H1 (cell line): ENCODE measurements around the gene CELF5. TPM values are rescaled to one million over a fixed set of nuclear protein-coding genes. Genes with fewer than 3 reads are reported as not detected.

Source experiments
- CTCF ChIA-PET: fragments of 300-600 bp; sonication (Branson Sonifier 250); formaldehyde crosslinking; loops from one replicate; lab custom pipeline; 2021; ENCODE audit not compliant: partially characterized antibody; lab: Charles Lee
- POLR2A ChIA-PET: fragments of 300-600 bp; sonication (Branson Sonifier 250); formaldehyde crosslinking; loops from one replicate; lab custom pipeline; 2021; ENCODE audit warnings: inconsistent platforms; ENCODE audit not compliant: partially characterized antibody; lab: Charles Lee
- DNase-seq, 2 experiments: peaks; one replicate each; pipeline versions ENCODE4 v3.0.0 to v3.0.0-alpha.2; 2010 to 2022; ENCODE audit warnings: low spot score in 2 of 2, low read depth in 1 of 2, mixed read lengths in 1 of 2
- FAIRE-seq: peaks from 2 replicates; lab custom pipeline; 2011; peaks lifted over from hg19 to GRCh38; lab: Jason Lieb, UNC
- H2AFZ ChIP-seq: 2 replicates; pipeline ENCODE4 v1.8.1; 2012; ENCODE audit warnings: low read length, inconsistent platforms
- H2AK5ac ChIP-seq: 2 replicates; pipeline ENCODE4 v1.6.1; 2013; ENCODE audit warnings: low read depth, low read length
- H2BK120ac ChIP-seq: replicated peaks from 2 replicates; pipeline ENCODE3; 2013; ENCODE audit warnings: low read depth, low read length, inconsistent platforms
- H2BK12ac ChIP-seq: 2 replicates; pipeline ENCODE4 v1.6.1; 2013; ENCODE audit warnings: low read depth, low read length
- H2BK15ac ChIP-seq: 2 replicates; pipeline ENCODE4 v1.6.1; 2013; ENCODE audit warnings: low read length
- H2BK20ac ChIP-seq: 2 replicates; pipeline ENCODE4 v1.6.1; 2013; ENCODE audit warnings: low read length
- H2BK5ac ChIP-seq: 2 replicates; pipeline ENCODE4 v1.6.1; 2013; ENCODE audit warnings: low read depth, low read length
- H3K14ac ChIP-seq: 2 replicates; pipeline ENCODE4 v1.6.1; 2013; ENCODE audit warnings: inconsistent platforms; ENCODE audit not compliant: insufficient read length
- H3K18ac ChIP-seq: 2 replicates; pipeline ENCODE4 v1.6.1; 2013; ENCODE audit warnings: low read length; ENCODE audit errors: extremely low read depth
- H3K23ac ChIP-seq: 2 replicates; pipeline ENCODE4 v1.6.1; 2013; ENCODE audit warnings: inconsistent platforms; ENCODE audit not compliant: insufficient read length
- H3K23me2 ChIP-seq: 2 replicates; pipeline ENCODE4 v1.6.1; 2013; ENCODE audit warnings: low read depth, low read length
- H3K27ac ChIP-seq: 2 replicates; pipeline ENCODE4 v1.6.1; 2011; ENCODE audit warnings: low read depth, low read length, inconsistent platforms
- H3K27me3 ChIP-seq, 4 experiments: replicated peaks in 1 of 4; 1 replicate in 1 of 4; 2 replicates in 3 of 4; pipeline versions ENCODE4 v1.6.1 to v1.8.1; 2011 to 2013; ENCODE audit warnings: low read length in 3 of 4, mild to moderate bottlenecking in 3 of 4, inconsistent platforms in 2 of 4, mixed read lengths in 2 of 4, moderate library complexity in 1 of 4; ENCODE audit not compliant: control insufficient read depth in 3 of 4, insufficient read depth in 3 of 4; ENCODE audit errors: extremely low read depth in 1 of 4
- H3K36me3 ChIP-seq, 4 experiments: 2 replicates each; pipeline versions ENCODE4 v1.6.1 to v1.8.1; 2011 to 2013; ENCODE audit warnings: mild to moderate bottlenecking in 4 of 4, low read length in 3 of 4, moderate library complexity in 2 of 4, control low read depth in 1 of 4, inconsistent platforms in 1 of 4; ENCODE audit not compliant: insufficient read depth in 4 of 4, control insufficient read depth in 2 of 4
- H3K4ac ChIP-seq: replicated peaks from 2 replicates; pipeline ENCODE3; 2013; ENCODE audit warnings: low read length, low read depth, mixed read lengths, inconsistent platforms; ENCODE audit not compliant: insufficient read length
- H3K4me1 ChIP-seq, 4 experiments: replicated peaks in 1 of 4; 1 replicate in 1 of 4; 2 replicates in 3 of 4; pipeline versions ENCODE4 v1.6.1 to v1.8.1; 2011 to 2013; ENCODE audit warnings: low read length in 3 of 4, inconsistent platforms in 2 of 4, mixed read lengths in 1 of 4; ENCODE audit not compliant: insufficient read depth in 4 of 4, control insufficient read depth in 3 of 4
- H3K4me2 ChIP-seq, 2 experiments: 2 replicates each; pipeline versions ENCODE4 v1.6.1 to v1.8.1; 2011 to 2013; ENCODE audit warnings: low read depth in 2 of 2, low read length in 2 of 2, control low read depth in 1 of 2, inconsistent platforms in 1 of 2, mild to moderate bottlenecking in 1 of 2; ENCODE audit not compliant: insufficient read depth in 1 of 2
- H3K4me3 ChIP-seq, 4 experiments: fragments of 200-600, 300-600 bp in 1 of 4; sonication (generic), shearing (Covaris generic), sonication (Bioruptor Twin) in 1 of 4; 2 replicates each; pipeline versions ENCODE4 v1.5.1 to v1.8.1; 2011 to 2016; ENCODE audit warnings: low read length in 4 of 4, low read depth in 3 of 4, control low read depth in 2 of 4, inconsistent platforms in 2 of 4, mild to moderate bottlenecking in 2 of 4, mixed read lengths in 1 of 4, moderate library complexity in 1 of 4; ENCODE audit not compliant: insufficient read depth in 2 of 4; ENCODE audit errors: extremely low read depth in 1 of 4
- H3K56ac ChIP-seq: replicated peaks from 2 replicates; pipeline ENCODE3; 2013; ENCODE audit warnings: low read depth, mild to moderate bottlenecking, mixed read lengths, low read length, inconsistent platforms; ENCODE audit not compliant: insufficient read length
- H3K79me1 ChIP-seq: 2 replicates; pipeline ENCODE4 v1.6.1; 2013; ENCODE audit warnings: low read depth, low read length, control low read depth
- H3K79me2 ChIP-seq, 2 experiments: 2 replicates each; pipeline versions ENCODE4 v1.6.1 to v1.8.1; 2012 to 2013; ENCODE audit warnings: low read length in 2 of 2, mild to moderate bottlenecking in 2 of 2, inconsistent platforms in 1 of 2; ENCODE audit not compliant: insufficient read depth in 2 of 2, control insufficient read depth in 1 of 2
- H3K9ac ChIP-seq, 4 experiments: replicated peaks in 1 of 4; 1 replicate in 1 of 4; 2 replicates in 3 of 4; pipeline versions ENCODE4 v1.6.1 to v1.8.1; 2011 to 2013; ENCODE audit warnings: low read depth in 3 of 4, low read length in 3 of 4, control low read depth in 2 of 4, mild to moderate bottlenecking in 2 of 4, moderate library complexity in 2 of 4, inconsistent platforms in 1 of 4; ENCODE audit errors: extremely low read depth in 1 of 4
- H3K9me3 ChIP-seq, 2 experiments: 2 replicates each; pipeline versions ENCODE4 v1.6.1 to v1.8.1; 2012 to 2013; ENCODE audit warnings: mild to moderate bottlenecking in 2 of 2, moderate library complexity in 2 of 2, control low read depth in 1 of 2, inconsistent platforms in 1 of 2, low read depth in 1 of 2, low read length in 1 of 2, mixed read lengths in 1 of 2; ENCODE audit not compliant: insufficient read depth in 2 of 2
- H4K20me1 ChIP-seq, 2 experiments: replicated peaks in 1 of 2; 2 replicates each; pipeline versions ENCODE3 to v1.8.1; 2011 to 2013; ENCODE audit warnings: inconsistent platforms in 2 of 2, low read length in 2 of 2, mild to moderate bottlenecking in 1 of 2; ENCODE audit not compliant: insufficient read depth in 2 of 2, control insufficient read depth in 1 of 2
- H4K5ac ChIP-seq: 2 replicates; pipeline ENCODE4 v1.6.1; 2013; ENCODE audit warnings: low read length, low read depth, mixed read lengths, inconsistent platforms; ENCODE audit not compliant: insufficient read length
- H4K8ac ChIP-seq: 2 replicates; pipeline ENCODE4 v1.8.0; 2013; ENCODE audit warnings: mild to moderate bottlenecking, moderate library complexity, low read length, inconsistent platforms; ENCODE audit not compliant: insufficient read depth; ENCODE audit errors: extremely low read depth
- H4K91ac ChIP-seq: replicated peaks from 2 replicates; pipeline ENCODE3; 2013; ENCODE audit warnings: low read length, mixed read lengths, inconsistent platforms; ENCODE audit not compliant: insufficient read length
- CREB1 ChIP-seq: IDR thresholded peaks from 2 replicates; pipeline ENCODE4 v1.6.1; 2012; ENCODE audit warnings: inconsistent platforms
- EGR1 ChIP-seq: IDR thresholded peaks from 2 replicates; pipeline ENCODE4 v1.6.1; 2011; ENCODE audit warnings: low read depth, low read length, borderline replicate concordance
- JUND ChIP-seq: IDR thresholded peaks from 2 replicates; pipeline ENCODE4 v1.6.1; 2011; ENCODE audit warnings: mild to moderate bottlenecking, improper control_type of control experiment, low read length
- NRF1 ChIP-seq: IDR thresholded peaks from 2 replicates; pipeline ENCODE4 v1.6.1; 2011; ENCODE audit warnings: mild to moderate bottlenecking, low read depth, low read length, improper control_type of control experiment
- POU5F1 ChIP-seq: IDR thresholded peaks from 2 replicates; pipeline ENCODE4 v1.6.1; 2011; ENCODE audit warnings: low read depth, mild to moderate bottlenecking, low read length, moderate library complexity
- RNF2 ChIP-seq: fragments of 200-900, 300-1000 bp; sonication (generic); IDR thresholded peaks from 2 replicates; pipeline ENCODE4 v1.7.1; 2016; ENCODE audit warnings: borderline replicate concordance, low read depth, mild to moderate bottlenecking, antibody characterized with exemption, low read length; ENCODE audit not compliant: poor library complexity, severe bottlenecking; ENCODE audit errors: missing control alignments
- SIN3A ChIP-seq, 2 experiments: IDR thresholded peaks in 1 of 2; conservative IDR thresholded peaks in 1 of 2; 2 replicates each; pipeline ENCODE4 v1.6.1; 2011 to 2012; ENCODE audit warnings: low read length in 2 of 2, improper control_type of control experiment in 1 of 2, low read depth in 1 of 2, mild to moderate bottlenecking in 1 of 2
- SP2 ChIP-seq: IDR thresholded peaks from 2 replicates; pipeline ENCODE4 v1.6.1; 2012; ENCODE audit warnings: mild to moderate bottlenecking, low read length, inconsistent platforms
- SP4 ChIP-seq: IDR thresholded peaks from 2 replicates; pipeline ENCODE4 v1.6.1; 2012; ENCODE audit warnings: low read length, inconsistent platforms
- TEAD4 ChIP-seq: IDR thresholded peaks from 2 replicates; pipeline ENCODE4 v1.6.1; 2012; ENCODE audit warnings: low read depth, low read length, inconsistent platforms, mixed read lengths
- YY1 ChIP-seq: IDR thresholded peaks from 2 replicates; pipeline ENCODE4 v1.6.1; 2011; ENCODE audit warnings: low read depth, mild to moderate bottlenecking, low read length
- ZNF274 ChIP-seq: IDR thresholded peaks from 2 replicates; pipeline ENCODE4 v1.7.0; 2012; ENCODE audit warnings: low read length, borderline replicate concordance; ENCODE audit errors: extremely low read depth
- WGBS, 2 experiments: shearing (Covaris generic) in 1 of 2; methylation state at CpG; one replicate each; pipeline versions ENCODE4 v1.1.6 to v1.1.7; 2013 to 2015; ENCODE audit warnings: low lambda C conversion rate in 2 of 2, mixed read lengths in 2 of 2, inconsistent platforms in 1 of 2, low coverage in 1 of 2, missing lambda C conversion rate in 1 of 2; ENCODE audit not compliant: insufficient replicate concordance in 2 of 2, insufficient coverage in 1 of 2, insufficient read length in 1 of 2; ENCODE audit errors: extremely low coverage in 1 of 2, missing lambda C conversion rate in 1 of 2; 5-methylcytosine and 5-hydroxymethylcytosine counted together
- polyA plus RNA-seq, 7 experiments: library from polyadenylated mRNA; depleted of rRNA in 3 of 7; stranded (reverse) in 5 of 7; unstranded in 2 of 7; fragments of >200 nt in 5 of 7; fragments of 200-250 nt in 2 of 7; gene quantifications; 1 replicate in 5 of 7; 2 replicates in 1 of 7; 4 replicates in 1 of 7; pipeline versions ENCODE4 v1.2.1 to v1.2.3, GENCODE V29; 2011 to 2013; ENCODE audit warnings: missing spikeins in 2 of 7, mixed read lengths in 2 of 7
- total RNA-seq: library from RNA; stranded (reverse); fragmentation: NEBNext Ultra II Directional; extraction: Animal tissue kit (Norgen Biotek cat#: 25700); gene quantifications from 2 replicates; pipeline ENCODE4 v1.2.1, GENCODE V29; 2021

Gene CELF5
- total and polyA plus RNA-seq, 2 of the 8 experiments (the other 6 are each of a cell fraction or from before 2014, with no cell fraction given), result 9.8 to 15.0 TPM

DNA sequence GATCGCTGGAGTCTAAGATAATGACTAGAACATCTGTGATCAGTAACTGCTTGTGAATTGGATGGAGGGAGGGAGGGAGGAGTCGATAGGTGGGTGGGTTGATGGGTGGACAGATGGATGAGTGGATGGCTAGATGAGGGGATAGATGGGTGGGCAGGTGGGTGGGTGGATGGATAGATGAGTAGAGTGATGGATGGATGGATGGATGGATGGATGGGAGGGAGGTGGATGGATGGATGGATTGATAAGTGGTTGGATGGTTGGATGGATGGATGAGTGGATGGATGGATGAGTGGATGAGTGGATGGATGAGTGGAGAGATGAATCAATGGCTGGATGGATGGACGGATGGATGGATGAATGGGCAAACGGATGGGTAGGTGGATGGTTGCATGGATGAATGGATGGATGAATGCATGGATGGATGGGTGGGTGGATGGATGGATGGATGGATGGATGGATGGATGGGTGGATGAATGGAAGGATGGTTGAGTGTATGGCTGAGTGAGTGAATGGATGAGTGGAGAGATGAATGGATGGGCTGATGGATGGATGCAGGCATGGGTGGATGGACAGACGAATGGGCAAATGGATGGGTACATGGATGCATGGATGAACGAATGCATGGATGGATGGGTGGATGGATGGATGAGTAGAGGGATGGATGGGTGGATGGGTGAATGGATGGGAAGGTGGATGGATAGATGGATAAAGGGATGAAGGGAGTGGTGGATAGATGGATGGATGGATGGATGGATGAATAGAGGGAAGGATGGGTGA, 97.9 kb downstream of the CELF5 start:
- no peaks in the 10 kb centered on the region for H3K9me3 ChIP-seq
- no peak overlapping the region for H3K23ac ChIP-seq
- peaks cover 11% of the 10 kb centered on the region; the same call in 1 of the 2 replicates for H3K23me2 ChIP-seq
- H3K27me3 ChIP-seq, result no peaks in the 10 kb centered on the region; a peak in 1 of 7 replicates
- no peak overlapping the region for H2AK5ac ChIP-seq
- no peaks in the 10 kb centered on the region for H3K36me3 ChIP-seq
- H3K4me1 ChIP-seq, result no peaks in the 10 kb centered on the region
- H3K79me1 ChIP-seq, result no peaks in the 10 kb centered on the region
- WGBS, 2 experiments, result 81% methylated on average over 5 of the region's 6 CpGs; no CpG with 5 or more reads in 1 of the 2 experiments
- H4K20me1 ChIP-seq, result peaks cover 0 to 8% of the 10 kb centered on the region in 2 experiments
- no peak overlapping the region for H2BK12ac ChIP-seq
- no peak overlapping the region for H3K4me3 ChIP-seq
- H2AFZ ChIP-seq, result no peak overlapping the region
- no peak overlapping the region for H2BK5ac ChIP-seq
- H3K4ac ChIP-seq, result no peak overlapping the region
- H4K5ac ChIP-seq, result no peak overlapping the region
- POLR2A ChIA-PET, result no interaction called here
- no peak overlapping the region for H2BK15ac ChIP-seq
- H3K4me2 ChIP-seq, result no peak overlapping the region
- H3K9ac ChIP-seq, result no peak overlapping the region; a peak in 1 of 7 replicates
- H3K56ac ChIP-seq, result peak overlapping the region; percentile 77
- no peak overlapping the region for H3K18ac ChIP-seq
- FAIRE-seq, result no peak
- H3K79me2 ChIP-seq, result no peaks in the 10 kb centered on the region
- CTCF ChIA-PET, result interaction anchor here (0.9 to 1.6 kb wide), 2 partner anchors 35 to 143 kb away, joined by 3 to 4 read pairs; no protein-coding TSS in a partner anchor
- no peak overlapping the region for H4K8ac ChIP-seq
- H4K91ac ChIP-seq, result no peak overlapping the region
- no peak overlapping the region for H2BK120ac ChIP-seq
- no peak overlapping the region for H3K14ac ChIP-seq
- no peak overlapping the region for H2BK20ac ChIP-seq
- no peak overlapping the region for H3K27ac ChIP-seq
- no peak for DNase-seq
- TF ChIP-seq TEAD4, result no peak
- no peak for TF ChIP-seq POU5F1
- TF ChIP-seq SP4, result no peak
- TF ChIP-seq ZNF274, result no peak
- no peak for TF ChIP-seq EGR1
- TF ChIP-seq JUND, result no peak
- no peak for TF ChIP-seq NRF1
- TF ChIP-seq CREB1, result no peak
- no peak for TF ChIP-seq SP2
- no peak for TF ChIP-seq SIN3A (conservative IDR thresholded peaks at IDR 0.05 in 1 of 2, IDR thresholded peaks at IDR 0.05 in 1 of 2; ENCODE audit: low read depth in 1 of 2, low read length in 2 of 2)
- TF ChIP-seq RNF2, result no peak
- no peak for TF ChIP-seq YY1
